ENCODE results near the gene FGF5.

FGF5 gene

DNA sequence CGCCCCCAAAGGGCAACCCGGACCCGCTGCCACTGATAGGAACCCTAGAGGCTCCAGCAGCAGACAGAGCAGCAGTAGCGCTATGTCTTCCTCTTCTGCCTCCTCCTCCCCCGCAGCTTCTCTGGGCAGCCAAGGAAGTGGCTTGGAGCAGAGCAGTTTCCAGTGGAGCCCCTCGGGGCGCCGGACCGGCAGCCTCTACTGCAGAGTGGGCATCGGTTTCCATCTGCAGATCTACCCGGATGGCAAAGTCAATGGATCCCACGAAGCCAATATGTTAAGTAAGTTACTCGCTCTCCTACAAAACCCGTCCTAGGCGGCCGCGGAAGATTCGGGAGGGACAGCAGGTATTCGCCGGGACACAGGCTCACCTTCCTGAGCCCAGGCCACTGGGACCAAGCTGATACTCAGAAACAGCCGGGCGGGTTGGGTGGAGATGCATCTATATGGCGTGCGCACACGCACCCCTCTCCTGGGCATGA, 477 bp downstream of the FGF5 start:
- H3K9ac ChIP-seq (ENCODE audit: insufficient read length): no peak overlapping the region
- H3K36me3 ChIP-seq (ENCODE audit: insufficient read depth, low read length): no peaks in the 10 kb centered on the region
- H3K9me3 ChIP-seq (ENCODE audit: low read depth, low read length): no peaks in the 10 kb centered on the region
- peak overlapping the region; percentile 93 for H3K4me3 ChIP-seq
- TF ChIP-seq FOXP2 (optimal IDR thresholded peaks at IDR 0.05; ENCODE audit: control extremely low read depth, extremely low read length, insufficient read depth) (no peak), POLR2AphosphoS5 (IDR thresholded peaks at IDR 0.05; ENCODE audit: borderline replicate concordance, low read depth, low read length) (no peak), EZH2 (IDR thresholded peaks at IDR 0.05) (no peak)
- DNase-seq (ENCODE audit: low read depth, low spot score): no peak
- no peak overlapping the region for H3K27ac ChIP-seq

DNA sequence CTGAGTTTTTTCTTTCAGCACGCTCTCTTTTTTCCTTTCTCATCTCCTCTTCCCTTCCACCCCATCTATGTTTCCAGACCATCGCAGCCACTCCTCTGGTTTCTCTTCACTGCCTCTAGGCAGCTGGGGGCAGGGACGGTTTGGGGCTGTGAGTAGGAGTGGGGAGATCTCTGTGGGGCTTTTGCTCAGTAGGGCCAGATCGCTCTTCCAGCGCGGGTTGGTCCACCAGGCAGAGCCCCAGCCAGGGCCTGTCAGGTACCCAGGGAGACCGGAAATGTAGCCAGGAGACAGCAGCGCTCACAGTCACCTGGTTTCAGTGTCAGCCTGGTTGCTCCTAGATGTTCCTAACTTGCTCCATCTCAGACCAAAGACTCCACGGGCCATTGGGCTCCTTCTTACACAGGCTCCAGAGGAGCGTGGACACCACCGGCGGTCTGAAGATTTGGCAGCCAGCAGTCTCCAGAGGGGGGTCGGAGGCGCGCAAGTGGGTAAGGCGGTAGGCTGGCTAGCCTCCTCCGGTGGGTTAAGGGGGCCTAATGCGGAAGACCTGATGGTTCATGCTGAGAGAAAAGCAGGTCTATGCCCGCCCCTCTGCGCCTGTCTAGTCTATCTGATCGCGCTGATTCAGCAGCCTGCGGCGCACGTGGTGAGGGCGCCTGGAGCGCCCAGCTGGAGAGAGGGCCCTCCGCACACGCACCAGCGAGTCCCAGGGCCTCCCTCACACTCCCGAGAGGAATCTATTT, 1.8 kb downstream of the FGF5 start:
- Histone ChIP-seq H3K9ac (ENCODE audit: insufficient read length) (no peak overlapping the region), H3K9me3 (ENCODE audit: low read depth, low read length) (no peaks in the 10 kb centered on the region), H3K27ac (no peak overlapping the region), H3K4me3 (no peak overlapping the region), H3K36me3 (ENCODE audit: insufficient read depth, low read length) (no peaks in the 10 kb centered on the region)
- TF ChIP-seq POLR2AphosphoS5 (IDR thresholded peaks at IDR 0.05; ENCODE audit: borderline replicate concordance, low read depth, low read length) (no peak; the same call in 1 of the 2 replicates), FOXP2 (optimal IDR thresholded peaks at IDR 0.05; ENCODE audit: control extremely low read depth, extremely low read length, insufficient read depth) (no peak), EZH2 (IDR thresholded peaks at IDR 0.05) (no peak)
- no peak for DNase-seq (ENCODE audit: low read depth, low spot score)

DNA sequence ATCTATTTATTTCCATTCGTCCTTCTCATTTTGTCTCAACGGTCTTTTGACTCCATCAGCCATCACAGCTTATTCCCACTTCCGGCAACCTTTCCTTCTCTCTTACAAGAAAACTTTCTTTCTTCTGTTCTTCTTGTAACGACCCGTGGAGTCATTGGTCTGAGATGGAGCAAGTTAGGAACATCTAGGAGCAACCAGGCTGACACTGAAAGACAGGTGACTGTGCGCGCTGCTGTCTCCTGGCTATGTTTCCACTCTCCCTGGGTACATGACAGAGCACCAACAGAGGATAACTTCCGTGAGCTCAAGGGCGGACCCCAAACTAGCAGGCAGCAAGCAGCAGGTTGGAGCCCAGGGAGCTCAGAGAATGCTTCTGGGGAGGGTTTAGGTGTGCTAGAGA, 2.5 kb downstream of the FGF5 start:
- no peaks in the 10 kb centered on the region for H3K36me3 ChIP-seq (ENCODE audit: insufficient read depth, low read length)
- H3K9me3 ChIP-seq (ENCODE audit: low read depth, low read length): no peaks in the 10 kb centered on the region
- TF ChIP-seq POLR2AphosphoS5 (IDR thresholded peaks at IDR 0.05; ENCODE audit: borderline replicate concordance, low read depth, low read length) (no peak), EZH2 (IDR thresholded peaks at IDR 0.05) (no peak), FOXP2 (optimal IDR thresholded peaks at IDR 0.05; ENCODE audit: control extremely low read depth, extremely low read length, insufficient read depth) (no peak)
- no peak overlapping the region for H3K4me3 ChIP-seq
- no peak overlapping the region for H3K27ac ChIP-seq
- H3K9ac ChIP-seq (ENCODE audit: insufficient read length): no peak overlapping the region
- DNase-seq (ENCODE audit: low read depth, low spot score): no peak

DNA sequence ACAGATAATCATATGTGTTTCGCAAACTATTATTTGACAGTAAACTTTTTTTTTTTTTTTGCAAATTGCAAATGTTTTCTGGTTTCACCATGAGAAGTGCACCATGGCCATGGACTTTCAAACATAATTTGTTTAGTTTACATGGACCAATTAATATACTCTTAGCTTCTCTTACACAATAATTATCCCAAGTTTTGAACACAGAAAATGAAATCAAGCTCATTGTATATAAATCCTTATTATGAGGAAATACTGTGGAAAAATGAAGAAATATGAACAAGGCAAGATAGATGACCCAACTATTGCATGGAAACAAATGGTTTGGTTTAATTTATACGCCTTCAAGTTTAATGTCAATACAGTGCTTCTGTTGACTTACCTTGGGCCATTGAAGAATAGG, 3.9 kb downstream of the FGF5 start:
- Histone ChIP-seq H3K27ac (no peak overlapping the region), H3K4me3 (no peak overlapping the region), H3K36me3 (ENCODE audit: insufficient read depth, low read length) (no peaks in the 10 kb centered on the region), H3K9me3 (ENCODE audit: low read depth, low read length) (no peaks in the 10 kb centered on the region), H3K9ac (ENCODE audit: insufficient read length) (no peak overlapping the region)
- no peak for DNase-seq (ENCODE audit: low read depth, low spot score)
- no peak for TF ChIP-seq POLR2AphosphoS5 (IDR thresholded peaks at IDR 0.05; ENCODE audit: borderline replicate concordance, low read depth, low read length)
- no peak for TF ChIP-seq EZH2 (IDR thresholded peaks at IDR 0.05)
- TF ChIP-seq FOXP2 (optimal IDR thresholded peaks at IDR 0.05; ENCODE audit: control extremely low read depth, extremely low read length, insufficient read depth): no peak

DNA sequence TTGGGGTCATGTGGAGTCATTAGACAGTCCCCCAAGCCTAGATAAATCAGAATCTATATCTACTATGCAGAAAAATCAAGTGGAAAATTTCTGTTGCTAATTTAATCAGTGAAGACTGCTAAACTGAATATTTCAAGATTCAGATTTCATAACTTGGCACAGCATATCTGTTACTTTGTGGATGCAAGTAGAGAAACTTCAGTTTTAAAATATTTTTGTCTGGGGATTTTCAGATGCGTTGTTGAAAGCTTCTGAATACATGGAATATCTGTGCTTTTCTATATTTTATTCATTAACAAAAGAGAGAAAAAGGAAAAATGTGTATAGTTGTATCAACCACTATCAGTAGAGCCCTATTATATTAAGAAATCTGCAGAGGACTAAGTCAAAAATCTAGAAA, 4.4 kb downstream of the FGF5 start:
- no peak overlapping the region for H3K4me3 ChIP-seq
- H3K27ac ChIP-seq: no peak overlapping the region
- H3K36me3 ChIP-seq (ENCODE audit: insufficient read depth, low read length): no peaks in the 10 kb centered on the region
- no peak for TF ChIP-seq FOXP2 (optimal IDR thresholded peaks at IDR 0.05; ENCODE audit: control extremely low read depth, extremely low read length, insufficient read depth)
- TF ChIP-seq EZH2 (IDR thresholded peaks at IDR 0.05): no peak
- TF ChIP-seq POLR2AphosphoS5 (IDR thresholded peaks at IDR 0.05; ENCODE audit: borderline replicate concordance, low read depth, low read length): no peak
- H3K9me3 ChIP-seq (ENCODE audit: low read depth, low read length): no peaks in the 10 kb centered on the region
- DNase-seq (ENCODE audit: low read depth, low spot score): no peak
- no peak overlapping the region for H3K9ac ChIP-seq (ENCODE audit: insufficient read length)

DNA sequence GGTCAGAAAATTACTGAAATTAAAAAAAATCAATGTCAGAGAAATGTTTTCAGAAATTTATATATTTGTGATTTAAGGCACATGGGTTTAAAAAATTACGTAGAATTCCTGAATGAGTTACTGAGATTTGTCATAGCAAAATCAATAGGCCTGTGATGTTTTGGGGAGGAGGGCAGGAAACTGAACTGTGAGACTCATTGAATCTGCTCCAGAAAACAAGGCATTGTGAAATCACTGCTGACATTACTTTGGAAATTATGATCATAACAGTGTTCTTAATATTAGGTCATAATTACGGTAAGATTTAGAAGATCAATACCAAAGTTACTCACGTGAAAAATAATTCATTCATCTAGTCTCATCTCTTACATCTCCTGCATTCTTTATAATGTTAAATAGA, 5.3 kb downstream of the FGF5 start:
- no peak overlapping the region for H3K27ac ChIP-seq
- DNase-seq (ENCODE audit: low read depth, low spot score): no peak
- no peak overlapping the region for H3K4me3 ChIP-seq
- no peak for TF ChIP-seq POLR2AphosphoS5 (IDR thresholded peaks at IDR 0.05; ENCODE audit: borderline replicate concordance, low read depth, low read length)
- TF ChIP-seq EZH2 (IDR thresholded peaks at IDR 0.05): no peak
- no peak for TF ChIP-seq FOXP2 (optimal IDR thresholded peaks at IDR 0.05; ENCODE audit: control extremely low read depth, extremely low read length, insufficient read depth)
- no peaks in the 10 kb centered on the region for H3K9me3 ChIP-seq (ENCODE audit: low read depth, low read length)
- H3K9ac ChIP-seq (ENCODE audit: insufficient read length): no peak overlapping the region
- no peaks in the 10 kb centered on the region for H3K36me3 ChIP-seq (ENCODE audit: insufficient read depth, low read length)

DNA sequence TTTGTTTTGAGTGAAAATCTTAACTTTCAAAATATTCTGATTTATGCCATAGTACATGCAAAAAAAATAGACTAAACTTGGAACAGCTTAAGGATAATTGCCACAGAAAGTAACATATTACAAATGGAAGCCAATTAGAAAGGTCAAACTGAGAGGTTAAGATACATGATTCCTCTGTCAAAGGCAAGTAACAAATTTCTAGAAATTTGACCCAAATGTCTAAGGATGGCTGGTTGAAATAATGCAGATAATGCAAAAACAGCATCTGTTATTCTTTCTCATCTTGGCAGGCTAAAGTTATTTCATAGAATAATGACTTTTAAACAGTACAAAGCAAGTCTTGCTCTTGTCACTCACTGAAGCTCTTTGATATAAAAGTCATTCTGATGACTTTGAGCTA, 10.5 kb downstream of the FGF5 start:
- TF ChIP-seq POLR2AphosphoS5 (IDR thresholded peaks at IDR 0.05; ENCODE audit: borderline replicate concordance, low read depth, low read length) (no peak), FOXP2 (optimal IDR thresholded peaks at IDR 0.05; ENCODE audit: control extremely low read depth, extremely low read length, insufficient read depth) (no peak), EZH2 (IDR thresholded peaks at IDR 0.05) (no peak)

DNA sequence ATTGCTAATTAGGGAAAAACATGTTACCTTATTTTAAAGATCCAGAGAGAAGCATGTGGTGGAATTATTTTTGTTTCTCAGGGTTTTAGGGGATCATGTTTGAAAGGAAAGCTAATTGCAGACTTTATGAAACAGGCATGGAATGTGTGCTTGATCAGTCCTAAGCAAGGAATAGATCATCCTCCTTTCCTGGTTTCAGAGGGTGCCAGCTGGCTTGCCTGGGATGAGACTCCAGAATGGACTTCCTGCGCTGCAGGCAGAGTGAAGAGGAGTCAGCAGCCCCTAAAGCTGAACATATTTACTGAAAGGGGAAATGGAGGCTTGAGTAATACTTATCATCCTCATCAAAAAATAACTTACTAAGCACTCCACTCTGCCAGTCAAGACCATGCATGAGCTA, 13.3 kb downstream of the FGF5 start:
- no peak overlapping the region for H3K4me3 ChIP-seq
- H3K9me3 ChIP-seq (ENCODE audit: low read depth, low read length): no peaks in the 10 kb centered on the region
- H3K36me3 ChIP-seq (ENCODE audit: insufficient read depth, low read length): no peaks in the 10 kb centered on the region
- no peak overlapping the region for H3K27ac ChIP-seq
- H3K9ac ChIP-seq (ENCODE audit: insufficient read length): no peak overlapping the region
- TF ChIP-seq POLR2AphosphoS5 (IDR thresholded peaks at IDR 0.05; ENCODE audit: borderline replicate concordance, low read depth, low read length) (no peak), FOXP2 (optimal IDR thresholded peaks at IDR 0.05; ENCODE audit: control extremely low read depth, extremely low read length, insufficient read depth) (no peak), EZH2 (IDR thresholded peaks at IDR 0.05) (no peak)
- no peak for DNase-seq (ENCODE audit: low read depth, low spot score)

More for the DNA sequence above, 10.5 kb downstream of the FGF5 start:
- no peak overlapping the region for H3K4me3 ChIP-seq
- H3K36me3 ChIP-seq (ENCODE audit: insufficient read depth, low read length): no peaks in the 10 kb centered on the region
- no peak overlapping the region for H3K27ac ChIP-seq
- H3K9me3 ChIP-seq (ENCODE audit: low read depth, low read length): no peaks in the 10 kb centered on the region
- DNase-seq (ENCODE audit: low read depth, low spot score): no peak
- H3K9ac ChIP-seq (ENCODE audit: insufficient read length): no peak overlapping the region
